ENCODE results near the gene ENOX2.
A peak's percentile ranks its signal among the peaks of the same experiment; 100 is the strongest.
"Not testable (repeated sequence)": the region's sequence is repeated elsewhere in the genome, so short reads cannot be mapped to it uniquely, and the experiment has no call there.

Gene ENOX2

DNA sequence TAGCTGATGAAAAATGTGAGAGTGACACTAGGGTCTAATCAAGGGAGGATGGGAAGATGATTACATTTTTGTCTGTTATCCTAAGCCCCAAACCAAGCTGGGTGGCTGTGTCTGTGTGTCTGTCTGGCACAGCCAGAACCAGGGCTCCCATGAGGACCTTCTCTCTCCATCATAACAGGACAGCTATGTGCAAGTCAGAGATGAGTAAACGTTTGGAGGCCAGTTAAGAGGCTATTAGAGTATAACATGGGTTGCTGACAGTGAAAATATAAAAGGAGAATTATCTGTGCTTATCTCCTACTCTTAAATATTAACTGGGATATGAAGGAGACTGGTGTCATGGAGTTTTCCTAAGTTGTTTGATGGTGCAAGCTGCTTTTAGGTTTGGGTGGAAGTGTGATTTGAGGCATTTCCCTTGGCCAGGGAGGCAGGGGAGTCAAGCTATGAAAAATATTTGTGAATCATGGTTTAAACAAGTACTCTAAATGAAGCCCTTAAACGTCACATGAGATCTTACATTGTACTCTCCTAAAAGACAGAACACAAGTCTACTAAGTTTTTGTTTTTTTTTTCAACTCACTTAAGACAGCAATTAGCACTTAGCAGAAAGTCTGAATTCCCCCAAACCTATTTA lies 156.2 kb downstream of the ENOX2 start:
- no peak for DNase-seq (ENCODE audit: low spot score)

DNA sequence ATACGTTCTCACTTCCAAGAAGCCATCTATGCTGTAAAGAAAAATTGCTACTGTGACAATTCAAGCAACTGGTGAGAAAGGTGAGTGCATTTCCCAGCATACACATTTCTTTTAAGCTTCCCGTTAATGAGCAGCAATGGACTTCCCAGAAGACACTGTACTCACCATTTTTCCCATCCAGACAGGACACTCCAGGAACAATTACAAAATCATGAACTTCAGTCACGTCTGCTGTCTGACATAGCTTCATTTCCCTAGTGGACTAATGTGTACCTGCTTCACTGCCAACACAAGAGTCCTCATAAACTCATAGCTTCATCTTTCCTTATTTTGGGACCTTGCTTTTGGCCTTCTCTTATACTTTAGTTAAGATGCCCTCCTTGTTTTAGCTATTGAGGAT lies 156.9 kb downstream of the ENOX2 start:
- DNase-seq (ENCODE audit: low spot score), result no peak

DNA sequence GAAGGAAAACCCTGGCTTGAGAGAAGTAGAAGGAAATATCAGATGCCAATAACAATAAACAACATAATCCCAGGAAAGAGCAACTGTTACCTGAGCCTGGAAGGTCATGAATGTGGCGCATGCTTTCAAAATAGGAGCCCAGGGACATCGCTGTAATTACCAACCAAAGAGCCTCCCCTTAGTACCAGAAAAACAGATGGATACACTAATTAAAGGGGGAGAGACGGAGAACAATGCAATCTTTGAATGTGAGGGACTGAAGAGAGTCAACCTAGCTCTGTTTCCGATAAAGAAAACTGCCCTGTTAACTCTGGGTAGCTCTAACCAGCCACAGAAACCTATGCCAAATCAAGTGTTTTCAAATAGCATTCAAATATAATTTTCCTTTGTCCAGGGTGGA lies 161.4 kb downstream of the ENOX2 start:
- DNase-seq (ENCODE audit: low spot score), result no peak

DNA sequence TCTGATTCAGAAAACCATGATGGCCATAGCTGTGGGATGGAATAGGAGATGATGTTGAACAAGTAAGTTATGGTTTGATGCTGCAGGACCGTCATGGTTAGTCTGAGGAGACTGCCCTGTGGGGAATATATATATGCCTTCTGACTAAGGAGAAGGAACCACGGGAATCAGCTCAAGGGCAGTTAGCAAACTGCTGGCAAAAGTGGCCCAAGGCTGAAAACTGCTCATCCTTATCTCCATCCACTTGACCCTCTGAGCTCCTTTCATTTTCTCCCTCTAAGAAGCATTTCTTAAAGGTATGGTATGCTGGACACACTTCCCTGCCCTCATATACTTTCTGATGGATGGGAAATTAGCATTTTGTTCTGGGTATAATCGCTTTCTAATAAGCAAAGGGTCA lies 161.9 kb downstream of the ENOX2 start:
- DNase-seq (ENCODE audit: low spot score), result no peak

DNA sequence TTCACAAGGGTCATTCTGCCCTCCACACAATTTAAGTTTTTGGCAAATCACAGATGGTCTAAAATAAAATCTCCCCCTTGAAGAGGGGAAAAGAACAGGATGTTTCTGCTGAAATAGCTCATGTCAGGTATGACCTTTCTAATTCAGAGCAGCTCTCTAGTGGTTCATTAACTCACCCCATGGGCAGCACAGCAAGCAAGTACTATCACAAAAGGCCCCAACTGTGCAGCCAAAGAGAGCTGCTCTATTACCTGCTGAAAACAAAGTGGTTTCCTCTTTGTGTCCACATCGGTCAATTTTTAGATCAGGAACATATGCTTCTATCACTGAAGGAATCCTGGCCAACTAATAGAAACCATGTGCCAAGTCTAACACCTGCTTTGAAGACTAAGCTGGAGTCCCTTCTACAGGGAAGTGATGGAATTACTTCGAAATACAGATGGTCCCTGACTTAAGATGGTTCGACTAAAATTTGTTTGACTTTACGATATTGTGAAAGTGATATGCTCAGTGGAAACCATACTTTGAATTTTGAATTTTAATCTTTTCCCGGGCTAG lies 164.3 kb downstream of the ENOX2 start:
- peak; percentile 17 for DNase-seq (ENCODE audit: low spot score)

DNA sequence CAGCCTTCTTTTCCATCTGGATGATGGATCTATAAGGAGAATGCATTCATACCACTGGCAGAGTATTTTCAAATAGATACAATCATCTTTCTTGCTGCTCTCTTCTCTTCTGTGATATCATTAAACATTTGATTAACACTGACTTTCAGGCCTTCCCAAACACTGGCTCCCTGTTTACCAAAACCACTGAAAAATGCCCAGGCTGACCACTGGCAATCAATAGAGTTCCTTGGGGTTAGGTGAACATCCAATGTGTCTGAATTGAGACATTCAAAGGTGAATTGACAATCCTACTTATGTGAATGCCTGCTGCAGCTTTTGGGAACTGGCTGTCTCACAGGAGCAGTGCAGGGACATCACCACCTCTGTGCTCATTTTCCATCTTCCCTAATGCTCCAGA lies 168.3 kb downstream of the ENOX2 start:
- no peak for DNase-seq (ENCODE audit: low spot score)

DNA sequence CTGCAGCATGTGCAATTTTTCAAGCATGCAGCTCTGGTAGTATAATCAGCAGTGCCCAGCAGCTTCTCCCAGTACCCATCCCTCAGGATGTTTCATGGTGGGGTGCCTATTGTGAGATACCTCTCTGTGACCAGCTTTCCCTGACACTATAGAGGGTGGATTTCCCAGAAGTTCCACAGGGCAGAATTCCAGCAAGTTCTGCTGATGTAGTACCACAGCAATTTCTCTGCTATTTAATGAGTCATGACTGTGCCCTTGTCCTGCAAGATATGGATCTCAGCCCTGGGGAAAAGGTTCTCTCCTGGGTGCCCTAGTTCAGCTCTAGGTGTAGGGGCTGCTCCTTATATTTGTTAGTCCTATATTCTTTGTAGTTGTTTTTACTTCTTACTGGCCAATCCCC lies 174.8 kb downstream of the ENOX2 start:
- no peak for DNase-seq (ENCODE audit: low spot score)

DNA sequence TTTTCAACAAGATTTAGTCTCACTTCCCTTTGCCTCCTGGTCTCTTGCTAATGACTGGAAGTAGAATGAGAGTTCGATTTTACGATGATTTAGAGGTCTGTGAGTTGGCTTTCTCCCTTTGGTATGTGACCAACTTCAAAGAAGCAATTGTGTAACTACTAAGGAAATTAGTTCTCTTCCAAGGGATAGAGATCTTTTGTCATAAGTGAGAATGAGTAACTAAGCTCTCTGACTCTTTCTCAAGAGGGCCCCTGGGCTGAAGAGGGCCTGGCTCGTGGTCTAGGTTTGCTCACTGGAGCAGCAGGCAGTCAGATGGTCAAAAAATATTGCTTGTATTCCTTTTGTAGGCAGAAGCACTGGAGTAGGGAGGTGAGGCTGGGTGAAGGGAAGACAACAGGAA lies 176.3 kb downstream of the ENOX2 start:
- no peak for DNase-seq (ENCODE audit: low spot score)

DNA sequence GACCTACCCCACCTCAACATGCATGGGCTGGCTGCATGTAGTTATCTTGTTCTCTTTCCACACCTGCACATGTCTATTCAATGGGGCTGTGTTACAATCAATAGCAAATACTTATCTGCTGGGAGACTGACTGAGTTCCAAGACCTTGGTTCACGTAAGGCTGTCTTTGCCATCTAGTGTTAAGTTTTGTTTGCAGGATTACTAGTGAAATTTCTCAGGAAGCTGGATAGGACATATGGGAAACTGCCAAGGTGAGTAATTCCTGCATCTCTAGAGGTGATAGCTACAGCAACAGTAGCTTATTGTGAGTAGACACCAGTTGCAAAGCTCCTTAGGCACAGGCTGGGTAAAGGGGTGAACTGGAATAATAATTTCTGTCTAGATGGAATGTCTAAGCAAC lies 177.5 kb downstream of the ENOX2 start:
- DNase-seq (ENCODE audit: low spot score), result no peak

DNA sequence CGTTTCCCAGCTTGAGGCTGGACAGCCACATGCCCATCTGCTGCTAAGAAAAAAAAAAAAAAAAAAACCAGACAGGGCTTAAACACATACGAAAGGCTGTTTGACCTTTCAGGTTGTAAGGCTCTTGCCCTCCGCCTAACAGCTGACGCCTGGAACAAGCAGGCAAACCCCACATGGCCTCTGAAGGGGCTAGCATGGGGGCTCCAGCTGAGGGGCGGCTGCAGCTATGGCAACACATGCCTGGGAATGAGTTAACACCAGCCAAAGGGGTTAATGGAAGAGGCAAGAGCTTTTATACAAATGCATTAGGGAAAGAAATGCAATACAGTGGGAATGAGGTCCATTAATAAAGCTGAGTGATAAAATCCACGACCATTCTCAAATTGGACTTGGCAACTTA lies 183.6 kb downstream of the ENOX2 start:
- no peak for DNase-seq (ENCODE audit: low spot score)

DNA sequence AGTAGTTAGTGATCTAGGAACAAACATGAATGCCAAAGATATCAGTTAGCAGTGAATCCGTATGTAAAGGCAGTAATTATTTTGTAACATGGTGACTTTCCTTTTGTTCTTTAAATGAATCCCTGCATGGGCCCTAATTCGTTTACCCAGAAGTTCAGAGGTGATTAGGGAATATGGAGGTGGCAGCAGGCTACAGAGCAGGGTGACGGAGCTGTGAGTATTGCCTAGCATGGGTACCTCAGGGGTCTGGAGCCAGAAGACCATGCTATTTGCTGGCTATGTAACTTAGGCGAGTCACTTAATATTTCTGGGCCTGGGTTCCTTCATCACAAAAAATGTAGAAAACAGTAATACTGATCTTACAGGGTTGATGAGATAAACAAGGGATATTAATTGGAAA lies 184.9 kb downstream of the ENOX2 start:
- DNase-seq (ENCODE audit: low spot score), result no peak

DNA sequence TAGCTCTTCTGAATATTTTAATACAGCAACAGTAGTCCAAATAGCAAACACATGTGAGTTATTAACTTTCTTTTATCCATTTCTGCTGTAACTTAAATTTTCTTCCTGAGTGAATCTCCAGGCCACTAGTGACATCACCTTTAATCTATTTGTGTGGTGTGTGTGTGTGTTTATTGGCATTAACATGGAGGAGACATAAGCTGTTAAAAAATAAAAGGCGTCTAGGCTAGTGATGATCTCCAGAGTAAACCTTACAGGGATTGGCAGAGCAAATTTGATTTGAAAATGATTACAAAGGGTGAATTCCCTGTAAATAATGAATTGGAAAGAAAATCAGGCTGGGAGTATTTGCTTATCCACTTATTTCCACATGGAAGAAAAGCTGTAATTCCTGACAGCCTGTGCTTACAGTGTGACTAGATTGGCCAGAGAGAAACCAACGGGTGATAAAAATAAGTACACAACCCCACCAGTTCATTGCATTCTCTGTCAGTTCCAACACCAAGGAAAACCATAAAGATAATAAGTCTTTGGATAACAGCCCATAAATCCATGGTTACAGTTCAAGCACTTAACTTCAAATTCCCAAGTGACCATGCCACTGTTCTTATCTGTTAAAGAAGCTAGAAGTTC lies 186.1 kb downstream of the ENOX2 start:
- no peak for DNase-seq (ENCODE audit: low spot score)

DNA sequence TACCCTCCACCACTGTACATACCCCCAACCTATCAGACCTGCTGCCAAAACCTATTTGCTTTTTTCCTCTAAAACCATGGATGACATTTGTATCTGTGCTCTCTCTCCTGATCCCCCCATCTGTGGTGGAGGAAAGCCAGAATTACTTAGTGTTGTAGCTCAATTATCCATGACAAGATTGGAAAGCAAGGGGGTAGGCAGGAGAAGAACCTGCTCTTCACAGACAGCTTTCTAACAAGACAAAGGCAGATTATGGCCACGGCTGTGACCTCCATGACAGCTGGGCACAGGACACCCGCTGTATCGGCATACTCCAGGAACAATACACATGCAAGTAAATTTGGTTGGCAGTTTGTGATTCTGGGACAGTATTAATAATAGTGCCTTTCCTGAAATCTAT lies 186.7 kb downstream of the ENOX2 start:
- DNase-seq (ENCODE audit: low spot score), result no peak

DNA sequence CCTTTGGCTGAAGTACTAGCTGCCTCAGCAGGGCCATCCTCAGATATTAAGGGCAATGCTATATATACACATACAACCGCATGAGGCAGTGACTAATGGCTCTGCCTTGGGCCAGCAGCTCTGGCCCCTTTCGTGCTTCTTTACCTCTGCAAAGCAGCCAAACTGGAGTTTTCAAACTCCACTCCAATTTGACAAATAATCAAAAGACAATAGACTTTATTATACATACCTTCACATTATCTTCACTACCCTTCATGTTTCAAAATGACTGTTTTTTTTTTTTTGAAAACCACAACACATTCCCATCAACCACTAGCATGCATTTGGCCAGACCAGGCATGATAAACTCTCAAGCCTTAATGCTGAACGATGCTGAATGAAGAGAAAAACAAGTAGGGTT lies 187.7 kb downstream of the ENOX2 start:
- DNase-seq (ENCODE audit: low spot score), result no peak

DNA sequence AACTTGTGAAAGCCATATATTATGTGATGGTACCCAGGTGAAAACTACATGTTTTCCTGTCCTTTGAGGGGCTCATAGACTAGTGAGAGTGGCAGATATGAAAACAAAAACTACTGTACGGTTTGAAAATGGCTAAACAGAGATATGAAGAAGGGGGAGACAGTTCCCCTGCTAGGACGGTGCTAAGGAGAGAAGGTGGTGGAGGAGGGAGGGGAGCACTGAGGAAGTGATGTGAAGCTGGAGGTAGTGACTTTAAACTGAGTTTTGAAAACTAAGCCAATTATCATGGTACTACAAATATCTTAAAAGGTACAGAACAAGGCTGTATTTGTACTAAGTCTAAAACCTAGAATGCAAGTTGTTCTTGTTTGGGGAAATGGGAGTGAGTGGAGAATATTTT lies 188.3 kb downstream of the ENOX2 start:
- DNase-seq (ENCODE audit: low spot score), result no peak

DNA sequence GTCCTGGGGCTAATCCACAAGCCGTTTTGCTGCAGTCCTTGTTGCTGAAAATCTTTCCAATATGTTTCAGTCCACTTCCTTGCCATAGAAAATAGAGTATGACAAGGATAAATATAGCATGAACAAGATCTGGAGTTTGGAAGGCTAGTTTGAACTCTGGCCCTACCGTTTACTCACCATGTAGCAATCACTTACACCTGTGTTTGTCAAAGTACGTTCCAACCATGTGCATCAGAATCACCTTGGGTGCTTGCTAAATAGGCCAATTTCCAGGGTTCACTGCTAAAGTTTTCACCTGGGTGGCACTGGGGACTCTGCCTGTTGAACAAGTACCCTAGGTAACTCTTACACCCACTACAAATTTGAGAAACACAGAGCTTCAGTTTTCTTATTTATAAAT lies 188.9 kb downstream of the ENOX2 start:
- DNase-seq (ENCODE audit: low spot score), result no peak

DNA sequence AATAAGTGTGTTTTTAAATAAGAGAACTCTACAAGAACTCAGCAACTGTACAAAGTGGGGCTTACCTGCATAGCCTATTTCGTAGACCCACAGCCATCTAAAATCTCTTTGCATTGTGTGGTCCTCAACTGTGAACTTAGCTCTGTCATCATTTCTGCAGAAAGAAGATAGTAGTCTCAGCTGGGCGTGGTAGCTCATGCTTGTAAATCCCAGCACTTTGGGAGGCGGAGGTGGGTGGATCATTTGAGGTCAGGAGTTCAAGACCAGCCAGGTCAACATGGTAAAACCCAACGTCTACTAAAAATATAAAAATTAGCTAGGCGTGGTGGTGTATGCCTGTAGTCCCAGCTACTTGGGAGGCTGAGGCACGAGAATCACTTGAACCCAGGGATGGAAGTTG lies 193.8 kb downstream of the ENOX2 start:
- DNase-seq (ENCODE audit: low spot score), result not testable (repeated sequence)

DNA sequence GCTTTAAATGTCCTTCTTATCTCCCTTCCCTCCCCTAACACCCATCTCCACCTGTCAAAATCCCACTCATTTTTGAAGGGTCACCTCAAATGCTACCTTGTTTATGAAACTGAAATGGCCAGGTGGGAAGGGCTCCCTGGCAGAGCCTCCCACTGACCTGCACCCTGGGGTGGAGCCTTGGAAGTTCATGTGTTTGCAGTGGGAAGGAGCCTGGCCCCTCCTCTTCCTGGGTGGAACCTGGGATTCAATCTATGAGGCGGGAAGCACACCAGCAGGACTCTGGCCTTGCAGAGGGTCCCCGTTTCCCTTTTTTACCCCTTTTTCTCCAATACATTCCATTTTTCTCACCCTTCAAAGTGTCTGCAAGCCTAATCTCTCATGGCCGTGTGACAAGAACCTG lies 197.4 kb downstream of the ENOX2 start:
- no peak for DNase-seq (ENCODE audit: low spot score)

DNA sequence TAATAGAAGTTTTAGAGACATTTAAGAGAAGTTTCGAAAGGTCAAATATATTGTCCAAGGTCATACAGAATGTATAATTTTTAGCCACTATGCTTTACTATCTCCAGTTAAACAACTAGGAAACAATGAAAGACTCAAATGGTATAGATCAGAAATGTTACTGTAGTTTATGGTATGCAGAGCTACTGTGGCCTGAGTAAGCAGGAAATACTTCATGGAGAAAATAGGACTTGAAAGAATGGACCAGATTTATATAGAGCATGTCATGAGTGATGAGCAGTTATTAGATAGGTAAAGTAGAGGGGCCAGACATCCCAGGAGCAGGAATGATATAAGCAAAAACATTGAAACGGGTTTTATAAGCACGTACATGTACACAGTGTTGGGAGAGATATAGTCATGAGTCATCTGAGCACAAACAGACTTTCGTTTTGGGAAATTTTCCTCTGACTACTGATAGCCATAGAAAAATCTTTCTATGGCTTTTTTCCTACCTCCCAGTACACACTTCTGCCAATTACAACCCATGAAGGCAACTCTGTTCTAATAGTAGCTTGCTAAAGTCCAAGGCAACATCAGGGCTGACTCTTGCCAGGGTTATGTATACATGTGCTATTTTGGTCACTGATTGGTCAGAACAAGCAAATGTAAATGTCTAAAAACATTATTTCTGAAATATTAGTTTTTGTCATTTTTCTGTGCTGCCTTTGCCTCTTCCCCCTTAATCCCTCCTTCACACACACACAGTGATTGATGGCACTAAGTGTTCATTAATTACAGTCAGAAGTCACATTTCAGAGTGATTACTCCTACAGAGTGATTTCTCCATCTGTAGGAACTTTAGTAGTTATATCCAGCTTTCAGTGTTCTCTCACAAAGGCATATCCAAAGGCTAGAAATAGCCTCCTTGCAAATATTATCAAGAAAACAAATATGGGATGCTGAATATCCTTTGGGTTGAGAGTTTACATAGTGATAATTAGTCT lies 198.7 kb downstream of the ENOX2 start:
- DNase-seq (ENCODE audit: low spot score), result no peak

DNA sequence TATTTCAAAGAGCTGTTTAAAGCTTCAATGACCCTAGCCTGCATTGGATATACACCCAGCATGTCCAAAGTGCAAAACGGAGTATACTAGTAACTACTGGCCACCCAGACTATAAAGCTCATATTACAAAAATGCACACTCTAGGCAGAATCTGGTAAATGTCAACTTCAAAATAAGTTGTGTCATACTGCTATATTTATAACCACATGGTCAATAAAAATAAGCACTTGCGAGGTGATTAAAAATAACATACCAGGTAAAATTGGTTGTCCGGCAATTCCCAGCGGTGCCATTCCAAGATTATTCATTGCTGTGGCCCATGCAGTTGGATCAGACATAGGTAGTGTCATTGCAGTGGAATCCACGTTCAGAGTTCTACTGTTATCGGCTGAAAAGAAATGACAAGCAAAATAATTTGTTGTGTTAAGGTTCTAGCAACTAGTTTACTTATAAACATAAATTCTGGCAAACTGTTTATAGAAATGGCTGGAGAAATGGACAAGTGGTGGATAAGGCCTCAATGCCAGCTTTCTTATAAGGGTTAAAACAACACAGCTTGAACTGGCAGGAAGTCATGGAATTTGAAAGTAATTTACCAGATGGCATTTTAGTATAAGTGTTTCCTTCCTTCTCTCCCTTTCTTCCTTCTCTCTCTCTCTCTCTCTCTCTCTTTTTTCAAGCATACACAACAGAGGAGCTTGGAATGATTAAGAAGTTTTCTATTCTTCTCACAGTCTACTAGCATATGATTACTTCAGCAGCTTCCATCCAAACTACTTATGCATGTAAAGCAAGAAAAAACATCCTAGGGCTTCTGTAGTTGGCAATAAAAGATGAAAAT lies 199.9 kb downstream of the ENOX2 start:
- no peak for DNase-seq (ENCODE audit: low spot score)

DNA sequence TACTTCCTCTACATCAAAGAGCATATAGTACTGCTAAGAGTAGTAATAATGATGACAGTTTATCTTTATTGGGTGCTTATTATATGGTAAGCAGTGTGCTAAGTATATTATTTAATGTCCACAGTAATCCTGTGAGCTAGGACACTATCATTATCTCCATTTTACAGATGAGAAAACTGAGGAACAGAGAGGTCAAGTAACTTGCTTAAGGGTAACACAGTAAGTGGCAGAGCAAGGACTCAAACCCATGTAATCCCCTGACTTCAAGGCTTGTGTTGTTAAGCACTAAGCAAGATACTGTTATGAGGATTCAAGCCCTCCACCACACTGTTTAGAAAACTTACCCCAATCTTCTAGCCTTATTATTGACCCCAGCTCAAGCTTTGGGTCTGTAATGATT lies 202.4 kb downstream of the ENOX2 start:
- no peak for DNase-seq (ENCODE audit: low spot score)

DNA sequence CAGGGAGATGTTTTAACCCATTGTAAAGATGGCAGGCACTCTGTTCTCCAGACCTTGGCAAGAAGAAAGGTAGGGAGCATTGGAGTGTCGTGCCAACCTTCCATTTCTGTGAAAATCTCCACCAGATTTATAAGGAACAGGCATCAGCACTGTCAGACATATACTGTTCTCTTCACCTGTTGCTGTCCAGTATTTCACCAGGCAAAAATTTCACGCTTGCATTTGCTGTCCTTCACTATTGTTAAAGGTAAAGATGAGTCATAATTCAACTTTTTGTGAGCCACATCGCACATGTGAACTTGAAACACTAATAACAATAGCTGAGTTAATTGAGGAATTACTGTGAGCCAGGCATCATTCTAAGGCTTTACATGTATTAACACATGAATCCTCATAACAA lies 203.4 kb downstream of the ENOX2 start:
- no peak for DNase-seq (ENCODE audit: low spot score)
